ENCODE results near the gene AMBRA1.
A peak's percentile ranks its signal among the peaks of the same experiment; 100 is the strongest.

The AMBRA1 gene

GRCh38 chr11:46363455-46364005 lies 230.3 kb downstream of the AMBRA1 start:
- Histone ChIP-seq H3K27me3 (ENCODE audit: control insufficient read depth, insufficient read depth, low read length) (no peaks in the 10 kb centered on the region), H3K4me1 (ENCODE audit: control insufficient read depth, insufficient read depth, low read length) (peaks cover 41% of the 10 kb centered on the region), H3K9ac (ENCODE audit: low read length) (peak overlapping the region; percentile 41), H3K9me3 (ENCODE audit: control insufficient read depth, low read length) (no peaks in the 10 kb centered on the region), H3K4me3 (ENCODE audit: low read length) (no peak overlapping the region), H3K36me3 (ENCODE audit: control insufficient read depth, insufficient read depth, low read length) (peaks cover 2% of the 10 kb centered on the region)

GRCh38 chr11:46363031-46363407 lies 230.8 kb downstream of the AMBRA1 start:
- H3K36me3 ChIP-seq (ENCODE audit: control insufficient read depth, insufficient read depth, low read length): no peaks in the 10 kb centered on the region
- H3K9ac ChIP-seq (ENCODE audit: low read length): peak overlapping the region; percentile 41
- H3K4me3 ChIP-seq (ENCODE audit: low read length): no peak overlapping the region
- H3K4me1 ChIP-seq (ENCODE audit: control insufficient read depth, insufficient read depth, low read length): peaks cover 42% of the 10 kb centered on the region
- no peaks in the 10 kb centered on the region for H3K9me3 ChIP-seq (ENCODE audit: control insufficient read depth, low read length)
- H3K27me3 ChIP-seq (ENCODE audit: control insufficient read depth, insufficient read depth, low read length): no peaks in the 10 kb centered on the region

- peaks cover 44% of the 10 kb centered on the region for H3K4me1 ChIP-seq (ENCODE audit: control insufficient read depth, insufficient read depth, low read length)
- H3K9ac ChIP-seq (ENCODE audit: low read length): peak overlapping the region; percentile 61
- H3K36me3 ChIP-seq (ENCODE audit: control insufficient read depth, insufficient read depth, low read length): no peaks in the 10 kb centered on the region
- H3K27me3 ChIP-seq (ENCODE audit: control insufficient read depth, insufficient read depth, low read length): no peaks in the 10 kb centered on the region
- H3K9me3 ChIP-seq (ENCODE audit: control insufficient read depth, low read length): no peaks in the 10 kb centered on the region
- H3K4me3 ChIP-seq (ENCODE audit: low read length): no peak overlapping the region
Observed at GRCh38 chr11:46362156-46363030, 231.4 kb downstream of the AMBRA1 start.

- no peak overlapping the region for H3K4me3 ChIP-seq (ENCODE audit: low read length)
- peak overlapping the region; percentile 61 for H3K9ac ChIP-seq (ENCODE audit: low read length)
- no peaks in the 10 kb centered on the region for H3K27me3 ChIP-seq (ENCODE audit: control insufficient read depth, insufficient read depth, low read length)
- no peaks in the 10 kb centered on the region for H3K36me3 ChIP-seq (ENCODE audit: control insufficient read depth, insufficient read depth, low read length)
- peaks cover 49% of the 10 kb centered on the region for H3K4me1 ChIP-seq (ENCODE audit: control insufficient read depth, insufficient read depth, low read length)
- no peaks in the 10 kb centered on the region for H3K9me3 ChIP-seq (ENCODE audit: control insufficient read depth, low read length)
Observed at GRCh38 chr11:46361283-46362155, 232.3 kb downstream of the AMBRA1 start.

DNA sequence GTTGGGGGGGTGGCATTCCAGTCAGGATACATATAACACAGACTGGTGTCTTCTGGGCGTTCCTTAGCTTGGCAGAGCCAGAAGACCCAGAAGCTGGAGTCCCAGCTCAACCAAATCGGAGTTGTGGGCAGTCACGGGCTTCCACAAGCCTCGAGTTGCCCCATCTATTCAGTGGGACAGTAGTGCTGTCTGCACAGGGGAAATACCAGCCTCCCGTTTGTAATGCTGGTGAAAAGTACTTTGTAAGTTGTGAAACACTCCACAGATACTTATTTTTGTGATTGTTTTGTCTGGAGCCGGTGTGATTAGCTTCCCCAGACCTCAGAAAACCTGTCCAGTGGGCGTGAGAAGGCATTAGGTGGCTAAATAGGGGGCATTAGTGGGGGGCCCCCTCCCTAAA lies 232.9 kb downstream of the AMBRA1 start:
- H3K9me3 ChIP-seq (ENCODE audit: control insufficient read depth, low read length): no peaks in the 10 kb centered on the region
- H3K4me3 ChIP-seq (ENCODE audit: low read length): no peak overlapping the region
- peak overlapping the region; percentile 53 for H3K9ac ChIP-seq (ENCODE audit: low read length)
- peaks cover 51% of the 10 kb centered on the region for H3K4me1 ChIP-seq (ENCODE audit: control insufficient read depth, insufficient read depth, low read length)
- H3K27me3 ChIP-seq (ENCODE audit: control insufficient read depth, insufficient read depth, low read length): no peaks in the 10 kb centered on the region
- H3K36me3 ChIP-seq (ENCODE audit: control insufficient read depth, insufficient read depth, low read length): no peaks in the 10 kb centered on the region

DNA sequence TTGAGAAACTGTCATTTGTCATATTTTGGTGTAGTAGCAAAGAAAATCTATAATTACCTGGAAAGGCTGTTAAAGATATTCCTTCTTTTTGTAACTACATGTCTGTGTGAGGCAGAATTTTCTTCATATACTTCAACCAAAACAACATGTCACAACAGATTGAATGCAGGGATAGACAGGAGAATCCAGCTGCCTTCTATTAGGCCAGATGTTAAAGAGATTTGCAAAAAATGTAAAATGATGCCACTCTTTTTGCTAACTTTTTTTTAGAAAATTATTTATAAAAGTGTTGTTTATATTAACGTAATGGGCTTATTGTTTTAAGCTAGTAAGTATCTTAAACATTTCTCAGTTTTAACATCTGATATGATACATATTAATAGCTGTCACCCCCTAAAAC lies 233.9 kb downstream of the AMBRA1 start:
- Histone ChIP-seq H3K27me3 (ENCODE audit: control insufficient read depth, insufficient read depth, low read length) (no peaks in the 10 kb centered on the region), H3K9ac (ENCODE audit: low read length) (no peak overlapping the region), H3K36me3 (ENCODE audit: control insufficient read depth, insufficient read depth, low read length) (no peaks in the 10 kb centered on the region), H3K4me1 (ENCODE audit: control insufficient read depth, insufficient read depth, low read length) (peaks cover 51% of the 10 kb centered on the region), H3K9me3 (ENCODE audit: control insufficient read depth, low read length) (no peaks in the 10 kb centered on the region), H3K4me3 (ENCODE audit: low read length) (no peak overlapping the region)

DNA sequence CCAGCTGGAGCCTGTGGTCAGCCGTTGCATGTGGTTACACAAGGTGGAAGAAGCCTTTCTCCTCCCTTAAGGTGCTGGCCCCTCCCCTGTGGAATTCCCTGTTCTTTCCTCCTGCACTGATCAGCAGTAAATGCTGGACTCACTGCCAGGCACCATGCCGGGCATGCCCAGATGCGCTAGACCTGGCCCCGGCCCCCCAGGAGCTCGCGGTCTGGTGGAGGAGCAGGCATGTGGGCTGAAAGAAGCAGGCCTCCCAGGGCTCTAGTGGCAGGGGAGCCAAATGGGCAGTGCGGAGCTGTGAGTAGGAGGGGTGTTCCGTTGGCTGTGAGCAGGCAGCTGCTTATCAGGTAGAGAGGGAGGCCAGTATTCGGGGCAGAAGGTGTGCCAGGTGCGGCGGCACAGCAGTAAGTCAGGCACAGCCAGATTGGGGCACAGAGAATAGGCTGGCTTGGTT lies 236.3 kb downstream of the AMBRA1 start:
- no peak overlapping the region for H3K4me3 ChIP-seq (ENCODE audit: low read length)
- peaks cover 42% of the 10 kb centered on the region for H3K4me1 ChIP-seq (ENCODE audit: control insufficient read depth, insufficient read depth, low read length)
- H3K9ac ChIP-seq (ENCODE audit: low read length): peak overlapping the region; percentile 26
- no peaks in the 10 kb centered on the region for H3K36me3 ChIP-seq (ENCODE audit: control insufficient read depth, insufficient read depth, low read length)
- H3K9me3 ChIP-seq (ENCODE audit: control insufficient read depth, low read length): no peaks in the 10 kb centered on the region
- H3K27me3 ChIP-seq (ENCODE audit: control insufficient read depth, insufficient read depth, low read length): no peaks in the 10 kb centered on the region

- no peaks in the 10 kb centered on the region for H3K27me3 ChIP-seq (ENCODE audit: control insufficient read depth, insufficient read depth, low read length)
- H3K36me3 ChIP-seq (ENCODE audit: control insufficient read depth, insufficient read depth, low read length): no peaks in the 10 kb centered on the region
- peak overlapping the region; percentile 26 for H3K9ac ChIP-seq (ENCODE audit: low read length)
- H3K4me1 ChIP-seq (ENCODE audit: control insufficient read depth, insufficient read depth, low read length): peaks cover 42% of the 10 kb centered on the region
- H3K4me3 ChIP-seq (ENCODE audit: low read length): no peak overlapping the region
- H3K9me3 ChIP-seq (ENCODE audit: control insufficient read depth, low read length): no peaks in the 10 kb centered on the region
Observed at GRCh38 chr11:46356924-46357482, 236.8 kb downstream of the AMBRA1 start.

- no peak overlapping the region for H3K4me3 ChIP-seq (ENCODE audit: low read length)
- no peak overlapping the region for H3K9ac ChIP-seq (ENCODE audit: low read length)
- no peaks in the 10 kb centered on the region for H3K27me3 ChIP-seq (ENCODE audit: control insufficient read depth, insufficient read depth, low read length)
- H3K9me3 ChIP-seq (ENCODE audit: control insufficient read depth, low read length): no peaks in the 10 kb centered on the region
- H3K4me1 ChIP-seq (ENCODE audit: control insufficient read depth, insufficient read depth, low read length): peaks cover 53% of the 10 kb centered on the region
- H3K36me3 ChIP-seq (ENCODE audit: control insufficient read depth, insufficient read depth, low read length): no peaks in the 10 kb centered on the region
Observed at GRCh38 chr11:46353698-46354097, 240.1 kb downstream of the AMBRA1 start.

DNA sequence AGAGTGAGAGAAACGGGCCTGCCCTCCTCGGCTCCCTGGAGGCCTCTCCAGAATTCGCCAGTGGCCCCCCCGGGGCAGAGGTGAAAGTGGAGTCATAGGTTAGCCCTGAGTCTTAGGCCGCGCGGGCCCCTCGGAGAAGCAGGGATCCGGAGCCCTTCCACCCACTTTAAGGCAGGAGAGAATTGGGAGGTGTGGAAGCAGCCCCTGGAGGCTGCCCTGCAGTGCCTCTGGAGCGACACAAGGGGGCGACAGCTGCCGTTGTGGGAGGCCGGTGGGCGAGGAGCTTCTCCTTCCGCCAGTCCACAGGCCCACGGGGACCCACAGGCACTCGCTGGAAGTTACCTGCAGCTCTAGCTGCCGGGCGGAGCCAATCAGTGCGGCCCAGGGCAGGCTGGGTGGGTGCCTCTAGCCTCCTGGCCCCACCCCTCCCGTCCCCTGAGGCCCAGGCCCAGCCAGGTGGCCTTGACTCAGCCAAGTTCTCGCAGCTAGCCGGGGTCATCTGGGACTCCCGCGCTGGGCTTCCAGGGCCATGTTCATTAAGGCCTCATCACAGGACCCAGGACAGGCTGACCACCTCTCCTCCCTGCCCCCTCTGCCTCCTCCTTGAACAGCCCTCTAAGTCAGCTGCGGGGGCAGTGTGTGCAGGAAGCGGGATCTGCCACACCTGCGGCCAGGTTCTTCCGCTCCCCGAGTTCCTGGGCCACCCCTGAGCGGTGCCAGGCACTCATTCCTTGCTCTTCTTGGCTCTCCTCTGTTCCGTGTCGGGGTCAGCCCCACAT lies 241.6 kb downstream of the AMBRA1 start:
- Histone ChIP-seq H3K4me3 (ENCODE audit: low read length) (no peak overlapping the region), H3K27me3 (ENCODE audit: control insufficient read depth, insufficient read depth, low read length) (no peaks in the 10 kb centered on the region), H3K36me3 (ENCODE audit: control insufficient read depth, insufficient read depth, low read length) (no peaks in the 10 kb centered on the region), H3K9ac (ENCODE audit: low read length) (peak overlapping the region; percentile 58), H3K9me3 (ENCODE audit: control insufficient read depth, low read length) (no peaks in the 10 kb centered on the region), H3K4me1 (ENCODE audit: control insufficient read depth, insufficient read depth, low read length) (peaks cover 51% of the 10 kb centered on the region)

DNA sequence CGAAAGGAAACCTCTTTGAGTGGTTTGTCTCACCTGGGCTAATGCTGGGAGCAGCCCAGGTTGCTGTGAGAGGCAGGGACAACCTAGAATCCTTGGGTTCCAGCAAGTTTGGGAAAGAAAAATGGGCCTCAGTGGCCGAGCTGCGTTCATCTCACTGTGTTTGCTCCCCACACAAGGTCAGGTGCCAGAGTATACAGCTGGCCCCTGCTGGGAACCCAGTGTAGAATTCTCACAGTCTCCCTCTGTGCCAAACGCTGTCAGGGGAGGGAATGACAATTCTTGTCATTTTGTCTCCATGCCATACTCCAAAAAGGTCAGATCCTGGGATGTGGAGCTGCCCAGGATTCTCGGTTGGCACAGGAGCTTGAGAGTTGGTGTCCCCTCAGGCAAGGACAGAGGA lies 242.2 kb downstream of the AMBRA1 start:
- H3K27me3 ChIP-seq (ENCODE audit: control insufficient read depth, insufficient read depth, low read length): no peaks in the 10 kb centered on the region
- H3K9me3 ChIP-seq (ENCODE audit: control insufficient read depth, low read length): no peaks in the 10 kb centered on the region
- no peak overlapping the region for H3K4me3 ChIP-seq (ENCODE audit: low read length)
- H3K36me3 ChIP-seq (ENCODE audit: control insufficient read depth, insufficient read depth, low read length): no peaks in the 10 kb centered on the region
- H3K4me1 ChIP-seq (ENCODE audit: control insufficient read depth, insufficient read depth, low read length): peaks cover 48% of the 10 kb centered on the region
- peak overlapping the region; percentile 54 for H3K9ac ChIP-seq (ENCODE audit: low read length)

Measured in mucosa of stomach (tissue), 1 donor.